Karpas-422 (cell line): Measurements from ENCODE around the gene MRAS. TPM values are rescaled to one million over a fixed set of nuclear protein-coding genes. Genes with fewer than 3 reads are reported as not detected.

ENCODE experiments used
- DNase-seq: peaks from one replicate; pipeline ENCODE4 v3.0.0-alpha.2; 2015
- H2AFZ ChIP-seq: fragments of 200-600 bp; sonication (generic); 2 replicates; pipeline ENCODE4 v1.6.1; 2014; ENCODE audit warnings: antibody characterized with exemption, low read length, mixed read lengths
- H3K27ac ChIP-seq: fragments of 200-600 bp; sonication (generic); 2 replicates; pipeline ENCODE4 v1.5.1; 2014; ENCODE audit warnings: mild to moderate bottlenecking, low read length, moderate library complexity
- H3K27me3 ChIP-seq: fragments of 200-600 bp; sonication (generic); 2 replicates; pipeline ENCODE4 v1.6.1; 2014; ENCODE audit warnings: low read length, mixed read lengths
- H3K36me3 ChIP-seq: fragments of 200-600 bp; sonication (generic); 2 replicates; pipeline ENCODE4 v1.6.1; 2014; ENCODE audit warnings: low read length, mixed read lengths; ENCODE audit not compliant: insufficient read depth
- H3K4me1 ChIP-seq: fragments of 200-600 bp; sonication (generic); 2 replicates; pipeline ENCODE4 v1.6.1; 2014; ENCODE audit warnings: mild to moderate bottlenecking, low read length, mixed read lengths
- H3K4me2 ChIP-seq: fragments of 200-600 bp; sonication (generic); 2 replicates; pipeline ENCODE4 v1.6.1; 2014; ENCODE audit warnings: low read length, low read depth, mild to moderate bottlenecking; ENCODE audit not compliant: poor library complexity, severe bottlenecking
- H3K4me3 ChIP-seq: fragments of 200-600 bp; sonication (generic); 2 replicates; pipeline ENCODE4 v1.5.1; 2014; ENCODE audit warnings: mild to moderate bottlenecking, antibody characterized with exemption, low read length, mixed read lengths
- H3K79me2 ChIP-seq: fragments of 200-600 bp; sonication (generic); 2 replicates; pipeline ENCODE4 v1.6.1; 2014; ENCODE audit warnings: mild to moderate bottlenecking, low read length, mixed read lengths
- H3K9ac ChIP-seq: fragments of 200-600 bp; sonication (generic); 2 replicates; pipeline ENCODE4 v1.6.0; 2014; ENCODE audit warnings: low read length
- H3K9me2 ChIP-seq: fragments of 200-600 bp; sonication (generic), shearing (Covaris generic); replicated peaks from 2 replicates; pipeline ENCODE4 v1.6.0; 2014; ENCODE audit warnings: mild to moderate bottlenecking, low read length, moderate library complexity; ENCODE audit not compliant: insufficient read depth
- H3K9me3 ChIP-seq: fragments of 300-700, 200-600 bp; sonication (generic); 2 replicates; pipeline ENCODE4 v1.6.1; 2014; ENCODE audit warnings: low read length, mixed read lengths
- H4K20me1 ChIP-seq: fragments of 200-600 bp; sonication (generic); 2 replicates; pipeline ENCODE4 v1.6.1; 2014; ENCODE audit warnings: mild to moderate bottlenecking, antibody characterized with exemption, low read length, low read depth; ENCODE audit not compliant: insufficient read depth
- total RNA-seq: library from RNA; depleted of rRNA; stranded (reverse); fragments of >200 nt; shearing (Covaris generic); gene quantifications from 2 replicates; pipeline ENCODE4 v1.2.3, GENCODE V29; 2014; ENCODE audit warnings: low replicate concordance

Gene MRAS
- total RNA-seq, 1 experiment from 2014 or later = not detected

- Histone ChIP-seq H3K9me2 (no peaks in the 10 kb centered on the region), H3K4me2 (no peak overlapping the region), H3K9ac (no peak overlapping the region), H3K27me3 (no peaks in the 10 kb centered on the region), H3K79me2 (no peaks in the 10 kb centered on the region), H3K4me3 (no peak overlapping the region), H3K9me3 (no peaks in the 10 kb centered on the region), H3K36me3 (no peaks in the 10 kb centered on the region), H3K27ac (no peak overlapping the region), H4K20me1 (no peaks in the 10 kb centered on the region), H3K4me1 (no peaks in the 10 kb centered on the region), H2AFZ (no peak overlapping the region)
- no peak for DNase-seq
Measured at GRCh38 chr3:138349926-138350665, 1.7 kb downstream of the MRAS start.

- no peaks in the 10 kb centered on the region for H3K4me1 ChIP-seq
- H3K9me2 ChIP-seq = no peaks in the 10 kb centered on the region
- no peak overlapping the region for H3K27ac ChIP-seq
- H3K27me3 ChIP-seq = no peaks in the 10 kb centered on the region
- DNase-seq = no peak
- H3K79me2 ChIP-seq = no peaks in the 10 kb centered on the region
- no peak overlapping the region for H3K4me2 ChIP-seq
- H2AFZ ChIP-seq = no peak overlapping the region
- no peak overlapping the region for H3K9ac ChIP-seq
- H3K36me3 ChIP-seq = no peaks in the 10 kb centered on the region
- no peaks in the 10 kb centered on the region for H3K9me3 ChIP-seq
- H3K4me3 ChIP-seq = no peak overlapping the region
- no peaks in the 10 kb centered on the region for H4K20me1 ChIP-seq
Measured at GRCh38 chr3:138351151-138351550, 2.8 kb downstream of the MRAS start.

- Histone ChIP-seq H3K27ac (no peak overlapping the region), H3K27me3 (no peaks in the 10 kb centered on the region), H3K9ac (no peak overlapping the region), H3K9me2 (no peaks in the 10 kb centered on the region), H3K36me3 (no peaks in the 10 kb centered on the region), H3K4me2 (no peak overlapping the region), H2AFZ (no peak overlapping the region), H4K20me1 (no peaks in the 10 kb centered on the region), H3K4me3 (no peak overlapping the region), H3K79me2 (no peaks in the 10 kb centered on the region), H3K9me3 (no peaks in the 10 kb centered on the region), H3K4me1 (no peaks in the 10 kb centered on the region)
- no peak for DNase-seq
Measured at GRCh38 chr3:138351916-138352550, 3.7 kb downstream of the MRAS start.

GRCh38 chr3:138354376-138354775, 6.0 kb downstream of the MRAS start:
- Histone ChIP-seq H3K36me3 (no peaks in the 10 kb centered on the region), H3K9me2 (no peaks in the 10 kb centered on the region), H3K4me2 (no peak overlapping the region), H3K79me2 (no peaks in the 10 kb centered on the region), H3K27me3 (no peaks in the 10 kb centered on the region), H3K9me3 (no peaks in the 10 kb centered on the region), H4K20me1 (no peaks in the 10 kb centered on the region), H3K27ac (no peak overlapping the region), H3K4me3 (no peak overlapping the region), H3K9ac (no peak overlapping the region), H3K4me1 (no peaks in the 10 kb centered on the region), H2AFZ (no peak overlapping the region)
- DNase-seq = no peak

GRCh38 chr3:138355071-138355470, 6.7 kb downstream of the MRAS start:
- H4K20me1 ChIP-seq = no peaks in the 10 kb centered on the region
- no peaks in the 10 kb centered on the region for H3K4me1 ChIP-seq
- H3K9me2 ChIP-seq = no peaks in the 10 kb centered on the region
- H3K4me2 ChIP-seq = no peak overlapping the region
- no peak overlapping the region for H3K9ac ChIP-seq
- H3K9me3 ChIP-seq = no peaks in the 10 kb centered on the region
- no peak for DNase-seq
- H2AFZ ChIP-seq = no peak overlapping the region
- no peaks in the 10 kb centered on the region for H3K79me2 ChIP-seq
- H3K27me3 ChIP-seq = no peaks in the 10 kb centered on the region
- no peaks in the 10 kb centered on the region for H3K36me3 ChIP-seq
- H3K4me3 ChIP-seq = no peak overlapping the region
- no peak overlapping the region for H3K27ac ChIP-seq

- Histone ChIP-seq H3K79me2 (no peaks in the 10 kb centered on the region), H3K9me3 (no peaks in the 10 kb centered on the region), H3K9me2 (no peaks in the 10 kb centered on the region), H3K4me3 (no peak overlapping the region), H3K4me1 (no peaks in the 10 kb centered on the region), H3K27me3 (no peaks in the 10 kb centered on the region), H2AFZ (no peak overlapping the region), H3K36me3 (no peaks in the 10 kb centered on the region), H3K9ac (no peak overlapping the region), H3K4me2 (no peak overlapping the region), H4K20me1 (no peaks in the 10 kb centered on the region), H3K27ac (no peak overlapping the region)
- no peak for DNase-seq
Measured at GRCh38 chr3:138356730-138357405, 8.5 kb downstream of the MRAS start.

GRCh38 chr3:138359148-138359918, 11.0 kb downstream of the MRAS start:
- Histone ChIP-seq H3K4me2 (no peak overlapping the region), H3K4me1 (no peaks in the 10 kb centered on the region), H3K27ac (no peak overlapping the region), H3K79me2 (no peaks in the 10 kb centered on the region), H2AFZ (no peak overlapping the region), H3K9me2 (no peaks in the 10 kb centered on the region), H3K36me3 (no peaks in the 10 kb centered on the region), H3K9ac (no peak overlapping the region), H3K4me3 (no peak overlapping the region), H3K9me3 (no peaks in the 10 kb centered on the region), H4K20me1 (no peaks in the 10 kb centered on the region), H3K27me3 (no peaks in the 10 kb centered on the region)
- DNase-seq = no peak
